Large intestine (tissue), 3 donors: ENCODE results near the gene CLCN3. TPM values are rescaled to one million over a fixed set of nuclear protein-coding genes. Genes with fewer than 3 reads are reported as not detected.

Source experiments
- DNase-seq, 2 donors: peaks; one replicate each; pipeline versions ENCODE4 v3.0.0 to v3.0.0-alpha.2; 2013
- H3K27ac ChIP-seq: one replicate; pipeline ENCODE4 v1.5.1; 2013; ENCODE audit warnings: low read length
- H3K27me3 ChIP-seq: 2 replicates; pipeline ENCODE4 v1.6.1; 2013; ENCODE audit warnings: low read length; ENCODE audit not compliant: control insufficient read depth, insufficient read depth
- H3K36me3 ChIP-seq: 2 replicates; pipeline ENCODE4 v1.6.1; 2013; ENCODE audit warnings: low read length; ENCODE audit not compliant: control insufficient read depth, insufficient read depth
- H3K4me1 ChIP-seq: one replicate; pipeline ENCODE4 v1.6.1; 2013; ENCODE audit warnings: low read length; ENCODE audit not compliant: control insufficient read depth, insufficient read depth
- H3K4me3 ChIP-seq: one replicate; pipeline ENCODE4 v1.5.1; 2013; ENCODE audit warnings: low read length
- H3K9me3 ChIP-seq: one replicate; pipeline ENCODE4 v1.6.1; 2013; ENCODE audit warnings: mild to moderate bottlenecking, low read depth, low read length, moderate library complexity; ENCODE audit not compliant: control insufficient read depth
- WGBS: methylation state at CpG from one replicate; pipeline ENCODE4 v1.1.5; 2013; ENCODE audit warnings: low lambda C conversion rate; ENCODE audit not compliant: insufficient coverage; 5-methylcytosine and 5-hydroxymethylcytosine counted together
- polyA plus RNA-seq: library from polyadenylated mRNA; unstranded; fragments of 120-200 nt; gene quantifications from one replicate; pipeline ENCODE4 v1.2.1, GENCODE V29; 2013

Gene CLCN3
- polyA plus RNA-seq, 1 donor, result 48.7 TPM

DNA sequence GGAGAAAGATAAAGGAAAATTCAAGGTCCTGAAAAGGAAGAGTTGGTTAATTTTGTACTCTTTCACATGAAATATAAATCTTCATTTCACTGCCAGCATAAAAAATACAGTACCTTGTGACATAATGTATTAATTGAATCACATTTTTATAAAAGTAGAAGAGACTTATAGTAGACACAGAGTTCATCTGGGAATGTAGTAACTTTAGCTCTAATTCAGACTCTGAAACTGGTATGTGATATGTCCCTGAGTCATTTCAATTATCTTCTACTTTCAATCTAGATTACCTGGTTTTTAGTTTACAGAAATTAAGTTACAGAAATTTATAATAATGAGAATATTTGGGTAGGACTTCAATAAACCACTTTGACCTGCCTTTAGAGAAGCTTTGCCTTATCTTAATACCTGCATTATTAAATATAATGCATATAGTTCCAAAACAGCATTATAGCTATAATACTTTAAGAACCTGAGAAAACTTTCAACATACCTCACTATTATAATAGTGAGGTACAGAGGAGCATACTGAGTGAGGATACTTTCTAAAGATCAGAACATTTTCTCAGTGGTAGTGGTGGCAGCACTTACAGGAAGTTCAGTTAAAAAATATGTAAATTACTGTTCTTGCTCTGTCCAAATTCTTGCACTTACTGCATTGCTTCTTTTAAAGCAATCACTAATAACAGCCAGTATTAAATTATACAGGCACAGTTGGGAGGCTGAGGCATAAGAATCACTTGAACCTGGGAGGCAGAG is 19.2 kb upstream of the CLCN3 start:
- H3K27ac ChIP-seq, result no peak overlapping the region
- H3K9me3 ChIP-seq, result no peaks in the 10 kb centered on the region
- H3K36me3 ChIP-seq, result peaks cover 19% of the 10 kb centered on the region
- no peaks in the 10 kb centered on the region for H3K4me1 ChIP-seq
- DNase-seq, result no peak
- no peaks in the 10 kb centered on the region for H3K27me3 ChIP-seq
- no peak overlapping the region for H3K4me3 ChIP-seq

DNA sequence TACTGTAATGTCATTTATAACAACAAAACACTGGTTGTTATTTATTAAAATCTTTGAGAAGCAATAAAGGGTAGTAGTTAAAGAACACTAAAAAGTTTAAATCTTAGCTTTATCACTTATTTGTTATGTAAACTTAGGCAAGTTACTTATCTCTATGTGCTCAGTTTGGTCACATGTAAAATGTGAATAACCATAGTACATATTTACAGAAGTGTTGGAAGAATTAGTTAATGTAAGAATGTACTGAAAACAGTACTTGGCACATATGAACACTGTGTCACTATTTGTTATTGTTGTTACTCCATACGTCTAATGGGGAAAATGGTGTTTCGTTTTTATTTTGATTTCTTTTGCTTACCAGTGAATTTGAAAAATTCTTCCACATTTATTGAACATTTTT is 17.1 kb upstream of the CLCN3 start:
- DNase-seq, result no peak
- H3K4me1 ChIP-seq, result no peaks in the 10 kb centered on the region
- no peaks in the 10 kb centered on the region for H3K27me3 ChIP-seq
- peaks cover 16% of the 10 kb centered on the region for H3K36me3 ChIP-seq
- H3K9me3 ChIP-seq, result no peaks in the 10 kb centered on the region
- H3K4me3 ChIP-seq, result no peak overlapping the region
- no CpG with 5 or more reads among the region's 2 CpGs for WGBS
- H3K27ac ChIP-seq, result no peak overlapping the region

GRCh38 chr4:169604131-169604900 is 16.1 kb upstream of the CLCN3 start:
- H3K27me3 ChIP-seq, result no peaks in the 10 kb centered on the region
- no CpG with 5 or more reads among the region's 1 CpG for WGBS
- H3K36me3 ChIP-seq, result peaks cover 14% of the 10 kb centered on the region
- no peak overlapping the region for H3K27ac ChIP-seq
- no peaks in the 10 kb centered on the region for H3K9me3 ChIP-seq
- H3K4me1 ChIP-seq, result no peaks in the 10 kb centered on the region
- DNase-seq, result no peak
- H3K4me3 ChIP-seq, result no peak overlapping the region

GRCh38 chr4:169604903-169605331 is 15.5 kb upstream of the CLCN3 start:
- no peak overlapping the region for H3K27ac ChIP-seq
- 100% methylated on average over 1 of the region's 1 CpG for WGBS
- no peak for DNase-seq

GRCh38 chr4:169611157-169611556 is 9.2 kb upstream of the CLCN3 start:
- Histone ChIP-seq H3K27me3 (no peaks in the 10 kb centered on the region), H3K4me1 (peaks cover 4% of the 10 kb centered on the region), H3K27ac (no peak overlapping the region), H3K9me3 (no peaks in the 10 kb centered on the region), H3K4me3 (peak overlapping the region; percentile 90), H3K36me3 (no peaks in the 10 kb centered on the region)
- WGBS, result no CpG with 5 or more reads among the region's 4 CpGs
- DNase-seq, result no peak

More at GRCh38 chr4:169604903-169605331, 15.5 kb upstream of the CLCN3 start:
- no peaks in the 10 kb centered on the region for H3K4me1 ChIP-seq
- no peaks in the 10 kb centered on the region for H3K27me3 ChIP-seq
- no peak overlapping the region for H3K4me3 ChIP-seq
- H3K9me3 ChIP-seq, result no peaks in the 10 kb centered on the region
- H3K36me3 ChIP-seq, result peaks cover 12% of the 10 kb centered on the region

DNA sequence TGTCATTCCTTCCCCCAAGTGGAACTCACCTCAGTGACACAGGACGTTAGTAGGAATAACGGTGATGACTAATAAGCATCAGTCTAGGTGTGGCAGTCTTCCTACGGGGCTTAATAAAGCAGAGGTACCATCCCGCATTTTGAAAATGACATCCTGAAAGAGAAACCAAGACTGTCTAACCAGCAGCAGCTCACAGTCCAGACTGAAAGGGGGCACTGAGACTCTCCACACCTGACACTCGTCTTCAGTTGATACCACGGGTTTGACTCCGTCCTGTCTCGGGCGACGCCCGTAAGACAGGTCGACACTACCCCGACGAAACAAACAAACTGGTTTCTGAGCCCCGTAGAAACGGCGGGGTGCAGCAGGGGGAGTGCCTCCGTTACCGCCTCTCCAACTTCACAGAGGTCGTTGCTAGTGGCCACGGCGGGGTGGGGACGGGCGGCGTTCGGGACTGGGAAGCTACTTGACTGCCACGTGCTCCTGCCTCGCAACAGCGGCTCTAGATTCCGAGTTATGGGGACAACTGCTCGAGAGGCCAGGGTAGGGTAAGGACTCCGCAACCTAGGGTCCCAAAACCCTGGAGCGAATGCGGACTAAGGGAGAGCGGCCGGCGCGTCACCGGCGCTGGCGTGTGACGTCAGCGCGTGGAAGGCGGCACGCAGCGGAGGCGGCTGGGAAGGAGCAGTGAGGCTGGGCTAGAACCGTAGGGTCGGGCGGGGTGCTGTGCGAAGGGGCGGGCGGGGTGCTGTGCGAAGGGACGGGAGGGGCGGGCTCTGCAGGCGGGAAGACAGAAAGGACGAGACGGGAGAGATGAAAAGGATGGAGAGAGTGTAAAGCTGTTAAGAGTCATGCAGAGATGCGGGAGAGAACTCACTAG is 8.1 kb upstream of the CLCN3 start, which contains the start of gene NEK1:
Gene NEK1 (minus strand): TSS at position 593 of the 880 bp plus-strand sequence. CDS start 9,953 bp downstream, outside the sequence.
- Histone ChIP-seq H3K27ac (peak within 1 kb of the TSS; percentile 98), H3K9me3 (no peaks in the 10 kb centered on the region), H3K27me3 (no peaks in the 10 kb centered on the region), H3K4me1 (peaks cover 7% of the 10 kb centered on the region), H3K36me3 (no peaks in the 10 kb centered on the region), H3K4me3 (peak within 1 kb of the TSS; percentile 90)
- WGBS, result 0% methylated on average over 1 of the region's 61 CpGs
- peak; percentile 89 to 92 for DNase-seq

- DNase-seq, result peak; percentile 72 to 78
- WGBS, result no CpG with 5 or more reads among the region's 9 CpGs
- Histone ChIP-seq H3K27me3 (no peaks in the 10 kb centered on the region), H3K36me3 (no peaks in the 10 kb centered on the region), H3K9me3 (no peaks in the 10 kb centered on the region), H3K4me3 (peak overlapping the region; percentile 90), H3K4me1 (peaks cover 7% of the 10 kb centered on the region), H3K27ac (peak overlapping the region; percentile 98)
These were observed 7.2 kb upstream of the CLCN3 start for GRCh38 chr4:169612871-169613859.

DNA sequence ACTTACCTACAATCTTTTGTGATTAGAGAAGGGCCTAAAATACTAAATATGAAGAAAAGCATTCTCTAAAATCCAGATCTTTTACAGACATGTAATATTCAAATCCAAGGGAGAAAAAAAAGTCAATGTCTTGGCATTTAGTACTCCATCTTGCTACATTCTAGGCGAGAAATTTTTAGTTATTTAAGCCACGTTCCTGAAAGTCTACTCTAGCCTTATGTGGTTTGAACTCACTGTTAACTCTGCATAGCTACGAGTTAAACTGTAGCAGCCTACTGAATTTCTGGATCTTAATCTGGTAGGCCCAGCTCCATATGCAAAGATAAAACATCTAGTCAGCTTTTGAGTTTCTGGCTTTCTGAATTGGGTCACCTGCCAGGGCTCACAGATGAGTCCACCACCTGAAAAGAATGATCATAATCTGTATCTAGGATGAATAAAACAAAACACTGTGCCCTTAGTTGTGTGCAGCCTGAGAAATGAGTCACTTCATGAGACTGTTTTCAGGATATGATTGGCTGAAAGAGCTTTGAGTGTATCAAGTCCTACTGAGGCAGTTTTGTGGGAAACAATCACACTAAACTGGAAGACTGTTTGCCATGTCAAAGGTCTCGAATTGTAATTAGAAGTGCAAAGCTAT is 4.8 kb upstream of the CLCN3 start:
- no peak for DNase-seq
- Histone ChIP-seq H3K36me3 (no peaks in the 10 kb centered on the region), H3K9me3 (no peaks in the 10 kb centered on the region), H3K27ac (no peak overlapping the region), H3K27me3 (no peaks in the 10 kb centered on the region), H3K4me3 (no peak overlapping the region), H3K4me1 (peaks cover 7% of the 10 kb centered on the region)
- WGBS, result 100% methylated on average over 1 of the region's 4 CpGs

GRCh38 chr4:169616846-169617245 is 3.5 kb upstream of the CLCN3 start:
- H3K36me3 ChIP-seq, result no peaks in the 10 kb centered on the region
- H3K4me3 ChIP-seq, result no peak overlapping the region
- H3K27me3 ChIP-seq, result no peaks in the 10 kb centered on the region
- no peaks in the 10 kb centered on the region for H3K9me3 ChIP-seq
- peak overlapping the region; percentile 10 for H3K27ac ChIP-seq
- peaks cover 7% of the 10 kb centered on the region for H3K4me1 ChIP-seq
- peak; percentile 44 to 60 for DNase-seq
